SK-N-SH (cell line): Measurements from ENCODE around the gene GNG14. TPM values are rescaled to one million over a fixed set of nuclear protein-coding genes. Genes with fewer than 3 reads are reported as not detected.

ENCODE experiments used
- CTCF ChIA-PET: fragments of 300-600, 350-600 bp; formaldehyde crosslinking; extraction: SDS; loops from one replicate; lab custom pipeline; 2021; lab: Yijun Ruan, JAX
- POLR2A ChIA-PET: fragments of 350-600 bp; sonication (Branson Sonifier 250); formaldehyde crosslinking; extraction: SDS; loops from one replicate; lab custom pipeline; 2020; ENCODE audit warnings: antibody characterized with exemption, inconsistent platforms; lab: Yijun Ruan, JAX
- DNase-seq: peaks from one replicate; pipeline ENCODE4 v3.0.0; 2012
- H2AFZ ChIP-seq: fragments of 200-600 bp; sonication (generic); 2 replicates; pipeline ENCODE4 v1.8.1; 2016; ENCODE audit warnings: antibody characterized with exemption, mild to moderate bottlenecking, low read depth
- H3F3A ChIP-seq: fragments of 200-600 bp; sonication (generic); replicated peaks from 2 replicates; pipeline ENCODE3; 2016; ENCODE audit warnings: antibody characterized with exemption, mild to moderate bottlenecking; ENCODE audit not compliant: insufficient read depth
- H3K27ac ChIP-seq, 2 experiments: fragments of 200-500 bp in 1 of 2; fragments of 200-600 bp in 1 of 2; sonication (Bioruptor generic) in 1 of 2; sonication (generic), shearing (Covaris generic) in 1 of 2; 2 replicates each; pipeline versions ENCODE4 v1.5.1 to v1.6.1; 2014 to 2016; ENCODE audit warnings: low read depth in 2 of 2, inconsistent platforms in 1 of 2, low read length in 1 of 2, mild to moderate bottlenecking in 1 of 2, mixed read lengths in 1 of 2
- H3K27me3 ChIP-seq: fragments of 200-600 bp; sonication (generic), shearing (Covaris generic); 2 replicates; pipeline ENCODE4 v1.6.1; 2016; ENCODE audit warnings: mixed run types; ENCODE audit not compliant: insufficient read depth
- H3K36me3 ChIP-seq, 2 experiments: fragments of 200-500 bp in 1 of 2; fragments of 200-600 bp in 1 of 2; sonication (Bioruptor generic) in 1 of 2; sonication (generic) in 1 of 2; replicated peaks in 1 of 2; 2 replicates each; pipeline versions ENCODE3 to v1.5.1; 2014 to 2016; ENCODE audit warnings: low read length in 1 of 2, mild to moderate bottlenecking in 1 of 2; ENCODE audit not compliant: insufficient read depth in 2 of 2, control insufficient read depth in 1 of 2
- H3K4me1 ChIP-seq, 2 experiments: fragments of 200-500 bp in 1 of 2; fragments of 200-600 bp in 1 of 2; sonication (Bioruptor generic) in 1 of 2; sonication (generic), shearing (Covaris generic) in 1 of 2; 2 replicates each; pipeline versions ENCODE4 v1.5.1 to v1.6.1; 2014 to 2016; ENCODE audit warnings: low read depth in 1 of 2, low read length in 1 of 2, mixed run types in 1 of 2; ENCODE audit not compliant: insufficient read depth in 2 of 2, control insufficient read depth in 1 of 2
- H3K4me2 ChIP-seq: fragments of 200-600 bp; sonication (generic), shearing (Covaris generic); 2 replicates; pipeline ENCODE4 v1.6.1; 2017; ENCODE audit warnings: mixed run types
- H3K4me3 ChIP-seq, 2 experiments: fragments of 200-500 bp in 1 of 2; fragments of 200-600 bp in 1 of 2; sonication (Bioruptor generic) in 1 of 2; sonication (generic), shearing (Covaris generic) in 1 of 2; 2 replicates each; pipeline versions ENCODE4 v1.5.1 to v1.8.1; 2014 to 2016; ENCODE audit warnings: low read depth in 2 of 2, inconsistent platforms in 1 of 2, low read length in 1 of 2, mild to moderate bottlenecking in 1 of 2, mixed read lengths in 1 of 2, moderate library complexity in 1 of 2
- H3K79me2 ChIP-seq: fragments of 200-600 bp; sonication (generic); 2 replicates; pipeline ENCODE4 v1.8.1; 2017; ENCODE audit warnings: mild to moderate bottlenecking; ENCODE audit not compliant: insufficient read depth
- H3K9ac ChIP-seq: fragments of 200-600 bp; sonication (generic); 2 replicates; pipeline ENCODE4 v1.6.1; 2017; ENCODE audit warnings: mixed run types
- H3K9me2 ChIP-seq: fragments of 200-600 bp; sonication (generic); 2 replicates; pipeline ENCODE4 v1.6.1; 2017; ENCODE audit warnings: mixed run types
- H3K9me3 ChIP-seq: fragments of 200-600 bp; sonication (generic); 2 replicates; pipeline ENCODE4 v1.6.1; 2017; ENCODE audit warnings: mixed run types, mild to moderate bottlenecking, moderate library complexity
- H4K20me1 ChIP-seq: fragments of 200-600 bp; sonication (generic); 2 replicates; pipeline ENCODE4 v1.6.1; 2017; ENCODE audit warnings: mild to moderate bottlenecking, mixed run types; ENCODE audit not compliant: insufficient read depth
- FOXM1 ChIP-seq: IDR thresholded peaks from 2 replicates; pipeline ENCODE4 v1.4.0; 2012; ENCODE audit warnings: low read depth, mild to moderate bottlenecking
- GABPA ChIP-seq: IDR thresholded peaks from 2 replicates; pipeline ENCODE4 v1.4.0; 2012; ENCODE audit warnings: low read depth, mild to moderate bottlenecking
- GATA2 ChIP-seq: sonication (generic); formaldehyde crosslinking; IDR thresholded peaks from 2 replicates; pipeline ENCODE4 v1.5.0; 2020; ENCODE audit warnings: mild to moderate bottlenecking, missing genetic modification reagents
- MAX ChIP-seq: IDR thresholded peaks from 2 replicates; pipeline ENCODE4 v1.4.0; 2012; ENCODE audit warnings: low read depth
- NRF1 ChIP-seq: IDR thresholded peaks from 2 replicates; pipeline ENCODE4 v1.6.1; 2012; ENCODE audit warnings: low read depth, mild to moderate bottlenecking, low read length
- PBX3 ChIP-seq: IDR thresholded peaks from 2 replicates; pipeline ENCODE4; 2012
- POLR2AphosphoS5 ChIP-seq: IDR thresholded peaks from 2 replicates; pipeline ENCODE4 v1.6.1; 2012; ENCODE audit warnings: low read depth, low read length
- RFX5 ChIP-seq: IDR thresholded peaks from 2 replicates; pipeline ENCODE4 v1.6.1; 2012; ENCODE audit warnings: mild to moderate bottlenecking, improper control_type of control experiment, low read length
- TAF1 ChIP-seq: IDR thresholded peaks from 2 replicates; pipeline ENCODE4 v1.6.1; 2012; ENCODE audit warnings: low read depth, mild to moderate bottlenecking, low read length, moderate library complexity, borderline replicate concordance
- USF1 ChIP-seq: IDR thresholded peaks from 2 replicates; pipeline ENCODE4 v1.4.0; 2012; ENCODE audit warnings: low read depth, borderline replicate concordance
- USF2 ChIP-seq: fragments of 150-350 bp; IDR thresholded peaks from 2 replicates; pipeline ENCODE4 v1.6.1; 2017; ENCODE audit warnings: antibody characterized with exemption, low read length, low read depth, borderline replicate concordance
- ZBTB33 ChIP-seq: IDR thresholded peaks from 2 replicates; pipeline ENCODE4 v1.4.0; 2012; ENCODE audit warnings: low read depth, borderline replicate concordance
- WGBS: methylation state at CpG from one replicate; pipeline ENCODE4 v1.1.6; 2017; ENCODE audit warnings: low lambda C conversion rate; 5-methylcytosine and 5-hydroxymethylcytosine counted together
- polyA plus RNA-seq, 3 experiments: library from polyadenylated mRNA; depleted of rRNA; stranded (reverse); fragments of >200 nt; gene quantifications; 2 replicates each; pipeline ENCODE4 v1.2.3, GENCODE V29; 2012

GNG14 gene
- polyA plus RNA-seq, 1 of the 3 experiments (the other 2 are of a cell fraction), result not detected

- ChIA-PET CTCF (interaction anchor here (0.7 to 2.2 kb wide), 11 partner anchors 10 to 616 kb away, joined by 3 to 11 read pairs (median 3); partner anchors contain the start of genes FBXW9, MAN2B1, WDR83 and ZNF490), POLR2A (interaction anchor here (1.4 kb wide), 1 partner anchor 10 kb away, joined by 6 read pairs; the partner anchor contains the start of genes MAN2B1 and WDR83)
- H3K9me3 ChIP-seq, result no peaks in the 10 kb centered on the region
- no peaks in the 10 kb centered on the region for H3K9me2 ChIP-seq
- no peak overlapping the region for H2AFZ ChIP-seq
- no peak for TF ChIP-seq ZBTB33
- TF ChIP-seq MAX, result no peak
- no peak for TF ChIP-seq NRF1
- no peak for TF ChIP-seq TAF1
- TF ChIP-seq PBX3, result no peak
- TF ChIP-seq RFX5, result no peak
- TF ChIP-seq GABPA, result no peak
- no peak for TF ChIP-seq FOXM1
- TF ChIP-seq POLR2AphosphoS5, result no peak
- TF ChIP-seq USF1, result no peak
- TF ChIP-seq USF2, result no peak
- no peak for TF ChIP-seq GATA2 (CRISPR knock-in tag)
- peaks cover 46 to 49% of the 10 kb centered on the region in 2 experiments for H3K36me3 ChIP-seq
- no peak for DNase-seq
- H4K20me1 ChIP-seq, result peaks cover 12% of the 10 kb centered on the region
- no peak overlapping the region for H3K27ac ChIP-seq
- peak overlapping the region in 1 of 2 experiments; percentile 20; a peak in 1 of 4 replicates for H3K4me3 ChIP-seq
- no peak overlapping the region for H3K9ac ChIP-seq
- H3F3A ChIP-seq, result peaks cover 19% of the 10 kb centered on the region
- peaks cover 0 to 4% of the 10 kb centered on the region in 2 experiments; a peak in 1 of 4 replicates for H3K4me1 ChIP-seq
- no CpG with 5 or more reads among the region's 15 CpGs for WGBS
- H3K4me2 ChIP-seq, result no peak overlapping the region
- H3K79me2 ChIP-seq, result peaks cover 37% of the 10 kb centered on the region
- no peaks in the 10 kb centered on the region for H3K27me3 ChIP-seq
These were observed 11.9 kb upstream of the GNG14 start for GRCh38 chr19:12675940-12676339.
